Myocyte (in vitro differentiated cells): ENCODE results near the gene NPHP1. TPM values are rescaled to one million over a fixed set of nuclear protein-coding genes. Genes with fewer than 3 reads are reported as not detected.

Source experiments
- microRNA-seq: library from miRNA; unstranded; fragments of <30 nt; microRNA quantifications from one replicate; pipeline ENCODE4, GENCODE V29; 2016
- total RNA-seq: library from RNA; depleted of rRNA; stranded (reverse); fragments of >200 nt; gene quantifications from 2 replicates; pipeline ENCODE4 v1.2.3, GENCODE V29; 2014

Gene NPHP1
- total RNA-seq, 1 donor from 2014 or later = 3.4 TPM

Small RNA genes lying within 50 kb of the gene (microRNA-seq; reads per million reads assigned to microRNA genes)
- gene MIR4436B1 = not detected

Other genes with a start within 250 kb of the NPHP1 start
- 0.16 TPM in 1 of 2 replicates, not detected in the other for gene MALL, start 89.2 kb downstream of the NPHP1 start, total RNA-seq
- gene MTLN, start 7.5 kb upstream of the NPHP1 start, total RNA-seq = 49.7 and 69.7 TPM in 2 replicates